Right atrium auricular region (tissue), 2 donors: ENCODE data around the gene BICRA. TPM values are rescaled to one million over a fixed set of nuclear protein-coding genes. Genes with fewer than 3 reads are reported as not detected.

Source experiments
- DNase-seq: peaks from one replicate; pipeline ENCODE4 v3.0.0-alpha.2; 2019; ENCODE audit warnings: low spot score
- H3K27ac ChIP-seq, 2 donors: fragments of 200-600 bp; sonication (generic); 1 replicate in 1 of 2; 2 replicates in 1 of 2; pipeline ENCODE4 v1.5.1; 2016 to 2019
- H3K27me3 ChIP-seq, 2 donors: fragments of 200-600 bp; sonication (generic); one replicate each; pipeline versions ENCODE4 v1.5.1 to v1.6.0; 2017 to 2019
- H3K36me3 ChIP-seq: fragments of 200-600 bp; sonication (generic); one replicate; pipeline ENCODE4 v1.5.1; 2016
- H3K4me1 ChIP-seq, 2 donors: fragments of 200-600 bp; sonication (generic); one replicate each; pipeline versions ENCODE4 v1.5.1 to v1.6.0; 2017 to 2019
- H3K4me3 ChIP-seq, 2 donors: fragments of 200-600 bp; sonication (generic); 1 replicate in 1 of 2; 2 replicates in 1 of 2; pipeline ENCODE4 v1.5.1; 2017 to 2019; ENCODE audit warnings: mild to moderate bottlenecking in 1 of 2, moderate library complexity in 1 of 2
- H3K9me3 ChIP-seq, 2 donors: fragments of 200-600 bp; sonication (generic); one replicate each; pipeline ENCODE4 v1.5.1; 2019
- CTCF ChIP-seq, 2 donors: fragments of 200-600 bp; sonication (generic); IDR thresholded peaks; one replicate each; pipeline ENCODE4 v1.5.1; 2019; ENCODE audit warnings: antibody characterized with exemption in 2 of 2
- total RNA-seq, 2 donors: library from RNA; depleted of rRNA; stranded (reverse); fragments of >200 nt; gene quantifications; one replicate each; pipeline ENCODE4 v1.1.0, GENCODE V29; 2016

Gene BICRA
- total RNA-seq, 2 donors from 2014 or later: 7.0 to 12.6 TPM

GRCh38 chr19:47649588-47649987 lies 40.7 kb downstream of the BICRA start:
- Histone ChIP-seq H3K27ac (no peak overlapping the region), H3K36me3 (no peaks in the 10 kb centered on the region)
- TF ChIP-seq CTCF (IDR thresholded peaks at IDR 0.05): no peak

GRCh38 chr19:47650700-47651099 lies 41.8 kb downstream of the BICRA start:
- Histone ChIP-seq H3K4me1 (peaks cover 0 to 5% of the 10 kb centered on the region in 2 donors), H3K9me3 (no peaks in the 10 kb centered on the region), H3K36me3 (no peaks in the 10 kb centered on the region), H3K27me3 (no peaks in the 10 kb centered on the region), H3K27ac (no peak overlapping the region), H3K4me3 (no peak overlapping the region)
- DNase-seq: no peak
- TF ChIP-seq CTCF (IDR thresholded peaks at IDR 0.05): no peak

More at GRCh38 chr19:47649588-47649987, 40.7 kb downstream of the BICRA start:
- Histone ChIP-seq H3K4me3 (no peak overlapping the region), H3K27me3 (no peaks in the 10 kb centered on the region), H3K4me1 (peaks cover 0 to 15% of the 10 kb centered on the region in 2 donors), H3K9me3 (no peaks in the 10 kb centered on the region)
- DNase-seq: no peak

- Histone ChIP-seq H3K27ac (no peak overlapping the region), H3K27me3 (no peaks in the 10 kb centered on the region), H3K9me3 (no peaks in the 10 kb centered on the region), H3K4me3 (no peak overlapping the region), H3K36me3 (no peaks in the 10 kb centered on the region), H3K4me1 (peaks cover 0 to 5% of the 10 kb centered on the region in 2 donors)
- DNase-seq: no peak
- no peak for TF ChIP-seq CTCF (IDR thresholded peaks at IDR 0.05)
Observed at GRCh38 chr19:47651132-47651531, 42.2 kb downstream of the BICRA start.

- H3K27ac ChIP-seq: no peak overlapping the region
- no peaks in the 10 kb centered on the region for H3K9me3 ChIP-seq
- no peaks in the 10 kb centered on the region for H3K36me3 ChIP-seq
- H3K4me1 ChIP-seq: peaks cover 0 to 5% of the 10 kb centered on the region in 2 donors
- TF ChIP-seq CTCF (IDR thresholded peaks at IDR 0.05): no peak
- no peak overlapping the region for H3K4me3 ChIP-seq
- DNase-seq: no peak
- no peaks in the 10 kb centered on the region for H3K27me3 ChIP-seq
Observed at GRCh38 chr19:47651691-47652090, 42.8 kb downstream of the BICRA start.

- H3K4me3 ChIP-seq: no peak overlapping the region
- no peak overlapping the region for H3K27ac ChIP-seq
- H3K36me3 ChIP-seq: no peaks in the 10 kb centered on the region
- no peak for TF ChIP-seq CTCF (IDR thresholded peaks at IDR 0.05)
- H3K27me3 ChIP-seq: no peaks in the 10 kb centered on the region
- H3K4me1 ChIP-seq: peaks cover 0 to 5% of the 10 kb centered on the region in 2 donors
- no peaks in the 10 kb centered on the region for H3K9me3 ChIP-seq
- no peak for DNase-seq
Observed at GRCh38 chr19:47652285-47652684, 43.4 kb downstream of the BICRA start.

- Histone ChIP-seq H3K9me3 (no peaks in the 10 kb centered on the region), H3K27me3 (no peaks in the 10 kb centered on the region), H3K27ac (no peak overlapping the region), H3K36me3 (no peaks in the 10 kb centered on the region), H3K4me1 (peaks cover 0 to 9% of the 10 kb centered on the region in 2 donors), H3K4me3 (no peak overlapping the region)
- DNase-seq: no peak
- no peak for TF ChIP-seq CTCF (IDR thresholded peaks at IDR 0.05)
Observed at GRCh38 chr19:47653856-47654255, 44.9 kb downstream of the BICRA start.
